GM13976 (cell line): ENCODE data around the gene ADPRHL1.

Source experiments
- DNase-seq: peaks from one replicate; pipeline ENCODE4 v3.0.0; 2012; ENCODE audit warnings: low spot score
- in situ Hi-C: fragments of 300-500 bp; cut with MboI; formaldehyde crosslinking; loops from one replicate; pipeline ENCODE4 v1.12.0; 2022; ENCODE audit warnings: low sequenced_read_pairs, mixed read lengths, inconsistent platforms; ENCODE audit not compliant: unreplicated experiment
- TF ChIP-seq, protein P1 (sequence below): IDR thresholded peaks from 2 replicates; pipeline ENCODE4 v1.5.1; 2012; ENCODE audit warnings: borderline replicate concordance, mild to moderate bottlenecking; ENCODE audit not compliant: insufficient read depth; ENCODE audit errors: extremely low read depth, missing control alignments, control extremely low read depth

Gene ADPRHL1

GRCh38 chr13:113353254-113353653, 100.0 kb downstream of the ADPRHL1 start:
- TF ChIP-seq, protein P1, sequence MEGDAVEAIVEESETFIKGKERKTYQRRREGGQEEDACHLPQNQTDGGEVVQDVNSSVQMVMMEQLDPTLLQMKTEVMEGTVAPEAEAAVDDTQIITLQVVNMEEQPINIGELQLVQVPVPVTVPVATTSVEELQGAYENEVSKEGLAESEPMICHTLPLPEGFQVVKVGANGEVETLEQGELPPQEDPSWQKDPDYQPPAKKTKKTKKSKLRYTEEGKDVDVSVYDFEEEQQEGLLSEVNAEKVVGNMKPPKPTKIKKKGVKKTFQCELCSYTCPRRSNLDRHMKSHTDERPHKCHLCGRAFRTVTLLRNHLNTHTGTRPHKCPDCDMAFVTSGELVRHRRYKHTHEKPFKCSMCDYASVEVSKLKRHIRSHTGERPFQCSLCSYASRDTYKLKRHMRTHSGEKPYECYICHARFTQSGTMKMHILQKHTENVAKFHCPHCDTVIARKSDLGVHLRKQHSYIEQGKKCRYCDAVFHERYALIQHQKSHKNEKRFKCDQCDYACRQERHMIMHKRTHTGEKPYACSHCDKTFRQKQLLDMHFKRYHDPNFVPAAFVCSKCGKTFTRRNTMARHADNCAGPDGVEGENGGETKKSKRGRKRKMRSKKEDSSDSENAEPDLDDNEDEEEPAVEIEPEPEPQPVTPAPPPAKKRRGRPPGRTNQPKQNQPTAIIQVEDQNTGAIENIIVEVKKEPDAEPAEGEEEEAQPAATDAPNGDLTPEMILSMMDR, result no peak
- in situ Hi-C loops, result no loop called here
- DNase-seq, result no peak

- in situ Hi-C loops, result no loop called here
- DNase-seq, result no peak
- TF ChIP-seq, protein P1, result no peak
Measured at GRCh38 chr13:113351514-113352026, 101.7 kb downstream of the ADPRHL1 start.

- TF ChIP-seq, protein P1, result no peak
- DNase-seq, result no peak
- in situ Hi-C loops, result no loop called here
Measured at GRCh38 chr13:113350938-113351335, 102.4 kb downstream of the ADPRHL1 start.

GRCh38 chr13:113350065-113350937, 103.0 kb downstream of the ADPRHL1 start:
- in situ Hi-C loops, result no loop called here
- DNase-seq, result no peak
- TF ChIP-seq, protein P1, result no peak
